Hepatocyte (in vitro differentiated cells): ENCODE measurements around the gene METTL25.

Experiments
- CTCF ChIP-seq: fragments of 200-600 bp; sonication (generic); IDR thresholded peaks from 2 replicates; pipeline ENCODE4 v1.5.1; 2016; ENCODE audit warnings: antibody characterized with exemption, mild to moderate bottlenecking; ENCODE audit not compliant: poor library complexity
- EZH2 ChIP-seq: fragments of 200-600 bp; sonication (generic); IDR thresholded peaks from 2 replicates; pipeline ENCODE4 v1.6.1; 2016; ENCODE audit warnings: antibody characterized with exemption, mild to moderate bottlenecking, borderline replicate concordance
- EZH2phosphoT487 ChIP-seq: fragments of 200-600 bp; sonication (generic); IDR thresholded peaks from one replicate; pipeline ENCODE4 v1.6.1; 2018; ENCODE audit warnings: antibody characterized with exemption, mild to moderate bottlenecking, low read depth, moderate library complexity; ENCODE audit not compliant: unreplicated experiment, severe bottlenecking

GRCh38 chr12:82436354-82436753, 78.0 kb downstream of the METTL25 start:
- TF ChIP-seq CTCF (no peak), EZH2 (no peak), EZH2phosphoT487 (no peak)
